ENCODE measurements around the gene PEMT. TPM values are rescaled to one million over a fixed set of nuclear protein-coding genes. Genes with fewer than 3 reads are reported as not detected.

PEMT gene
- total RNA-seq, 1 donor from 2014 or later: 24.0 TPM

DNA sequence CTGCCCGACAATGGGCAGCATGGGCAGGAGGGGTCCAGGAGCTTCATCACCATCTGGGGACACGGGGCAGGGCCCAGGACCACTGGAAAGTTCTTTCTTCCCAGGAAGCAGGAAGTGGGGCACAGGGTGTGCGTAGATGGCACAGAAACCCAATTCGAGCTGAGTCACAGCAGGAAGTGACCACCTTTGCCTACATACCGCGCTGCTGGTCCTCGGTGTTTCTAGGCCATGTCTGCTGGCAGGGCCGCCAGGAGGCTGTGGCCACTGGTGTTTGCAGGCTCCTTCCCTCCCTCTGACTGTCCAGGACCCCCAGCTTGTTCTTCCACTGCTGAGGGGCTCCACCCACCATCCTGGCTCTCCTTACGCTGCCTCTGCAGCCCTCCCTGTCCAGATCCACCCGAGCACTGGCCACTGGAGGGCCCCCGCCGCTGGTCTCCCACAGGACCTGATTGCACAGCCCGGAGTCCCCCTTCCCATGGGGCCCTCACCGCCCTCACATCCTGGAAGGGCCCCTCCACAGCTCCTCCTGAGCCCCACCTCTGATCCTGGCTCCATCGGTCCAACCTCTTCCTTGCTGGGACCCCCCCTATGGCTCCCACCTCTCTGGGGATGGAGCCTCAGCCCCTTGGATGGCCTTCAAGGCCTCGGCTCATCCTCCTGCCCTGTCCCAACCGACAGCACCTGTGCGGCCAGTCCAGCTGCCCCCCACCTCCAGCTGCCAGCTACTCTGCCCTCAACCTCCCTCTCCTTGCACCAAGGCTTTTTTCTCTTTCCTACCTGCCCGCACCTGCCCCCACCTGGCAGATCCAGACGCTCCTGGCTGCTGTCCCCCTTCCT is 80.8 kb downstream of the PEMT start:
- H3K36me3 Mint-ChIP-seq (ENCODE audit: unreplicated experiment): no peaks in the 10 kb centered on the region
- peaks cover 5% of the 10 kb centered on the region for H3K27me3 Mint-ChIP-seq (ENCODE audit: unreplicated experiment)
- no peak overlapping the region for H3K4me3 Mint-ChIP-seq (ENCODE audit: unreplicated experiment)
- peaks cover 3% of the 10 kb centered on the region for H3K9me3 Mint-ChIP-seq (ENCODE audit: unreplicated experiment)
- TF ChIP-seq, protein P1, sequence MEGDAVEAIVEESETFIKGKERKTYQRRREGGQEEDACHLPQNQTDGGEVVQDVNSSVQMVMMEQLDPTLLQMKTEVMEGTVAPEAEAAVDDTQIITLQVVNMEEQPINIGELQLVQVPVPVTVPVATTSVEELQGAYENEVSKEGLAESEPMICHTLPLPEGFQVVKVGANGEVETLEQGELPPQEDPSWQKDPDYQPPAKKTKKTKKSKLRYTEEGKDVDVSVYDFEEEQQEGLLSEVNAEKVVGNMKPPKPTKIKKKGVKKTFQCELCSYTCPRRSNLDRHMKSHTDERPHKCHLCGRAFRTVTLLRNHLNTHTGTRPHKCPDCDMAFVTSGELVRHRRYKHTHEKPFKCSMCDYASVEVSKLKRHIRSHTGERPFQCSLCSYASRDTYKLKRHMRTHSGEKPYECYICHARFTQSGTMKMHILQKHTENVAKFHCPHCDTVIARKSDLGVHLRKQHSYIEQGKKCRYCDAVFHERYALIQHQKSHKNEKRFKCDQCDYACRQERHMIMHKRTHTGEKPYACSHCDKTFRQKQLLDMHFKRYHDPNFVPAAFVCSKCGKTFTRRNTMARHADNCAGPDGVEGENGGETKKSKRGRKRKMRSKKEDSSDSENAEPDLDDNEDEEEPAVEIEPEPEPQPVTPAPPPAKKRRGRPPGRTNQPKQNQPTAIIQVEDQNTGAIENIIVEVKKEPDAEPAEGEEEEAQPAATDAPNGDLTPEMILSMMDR (IDR thresholded peaks at IDR 0.05; ENCODE audit: partially characterized antibody, unreplicated experiment): no peak
- peaks cover 7% of the 10 kb centered on the region for H3K4me1 Mint-ChIP-seq (ENCODE audit: low read depth, unreplicated experiment)
- H3K27ac Mint-ChIP-seq (ENCODE audit: unreplicated experiment): no peak overlapping the region
- no peak for DNase-seq

DNA sequence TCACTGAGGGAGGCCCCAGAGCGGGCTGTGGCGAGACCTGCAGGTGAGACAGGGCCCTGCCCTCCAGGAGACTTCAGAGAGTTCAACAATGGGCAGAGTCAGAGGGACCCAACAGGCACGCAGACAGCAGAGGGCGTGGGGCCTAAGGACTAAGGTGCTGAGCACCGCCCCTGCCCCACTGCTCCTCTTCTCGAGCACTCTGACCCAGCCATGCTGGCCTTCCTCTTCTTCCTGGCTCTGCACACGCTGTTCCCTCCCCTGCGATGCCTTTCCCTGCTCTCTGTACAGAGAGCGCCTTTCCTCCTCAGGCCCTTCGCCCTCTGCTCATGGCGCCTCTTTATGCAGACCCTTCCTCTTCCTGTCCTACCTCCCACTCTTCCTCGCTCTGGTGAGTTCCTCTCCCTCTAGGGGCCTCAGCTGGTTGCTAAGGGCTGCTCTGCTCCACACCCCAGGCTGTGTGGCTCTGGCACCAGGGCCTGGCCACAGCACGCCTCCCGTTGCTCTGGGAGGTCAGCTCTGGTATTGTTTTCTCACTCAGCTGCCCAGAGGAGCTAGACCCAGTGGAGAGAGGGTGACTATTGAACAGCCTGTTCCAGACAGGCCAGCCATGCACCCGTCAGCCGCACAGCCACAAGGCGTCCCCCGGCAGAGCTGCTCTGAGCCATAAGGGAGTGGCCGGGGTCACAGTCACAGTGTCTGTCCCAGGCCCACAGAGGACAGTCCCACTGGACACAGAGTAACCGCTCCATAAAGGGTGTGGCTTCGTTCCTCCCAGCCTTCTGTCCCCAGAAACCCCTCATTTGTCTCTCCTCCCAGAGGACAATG is 81.7 kb downstream of the PEMT start:
- Mint-ChIP-seq H3K9me3 (ENCODE audit: unreplicated experiment) (peaks cover 3% of the 10 kb centered on the region), H3K36me3 (ENCODE audit: unreplicated experiment) (no peaks in the 10 kb centered on the region), H3K4me1 (ENCODE audit: low read depth, unreplicated experiment) (peaks cover 3% of the 10 kb centered on the region), H3K4me3 (ENCODE audit: unreplicated experiment) (no peak overlapping the region), H3K27me3 (ENCODE audit: unreplicated experiment) (peaks cover 5% of the 10 kb centered on the region), H3K27ac (ENCODE audit: unreplicated experiment) (peak overlapping the region; percentile 43)
- TF ChIP-seq, protein P1 (IDR thresholded peaks at IDR 0.05; ENCODE audit: partially characterized antibody, unreplicated experiment): no peak
- DNase-seq: no peak

DNA sequence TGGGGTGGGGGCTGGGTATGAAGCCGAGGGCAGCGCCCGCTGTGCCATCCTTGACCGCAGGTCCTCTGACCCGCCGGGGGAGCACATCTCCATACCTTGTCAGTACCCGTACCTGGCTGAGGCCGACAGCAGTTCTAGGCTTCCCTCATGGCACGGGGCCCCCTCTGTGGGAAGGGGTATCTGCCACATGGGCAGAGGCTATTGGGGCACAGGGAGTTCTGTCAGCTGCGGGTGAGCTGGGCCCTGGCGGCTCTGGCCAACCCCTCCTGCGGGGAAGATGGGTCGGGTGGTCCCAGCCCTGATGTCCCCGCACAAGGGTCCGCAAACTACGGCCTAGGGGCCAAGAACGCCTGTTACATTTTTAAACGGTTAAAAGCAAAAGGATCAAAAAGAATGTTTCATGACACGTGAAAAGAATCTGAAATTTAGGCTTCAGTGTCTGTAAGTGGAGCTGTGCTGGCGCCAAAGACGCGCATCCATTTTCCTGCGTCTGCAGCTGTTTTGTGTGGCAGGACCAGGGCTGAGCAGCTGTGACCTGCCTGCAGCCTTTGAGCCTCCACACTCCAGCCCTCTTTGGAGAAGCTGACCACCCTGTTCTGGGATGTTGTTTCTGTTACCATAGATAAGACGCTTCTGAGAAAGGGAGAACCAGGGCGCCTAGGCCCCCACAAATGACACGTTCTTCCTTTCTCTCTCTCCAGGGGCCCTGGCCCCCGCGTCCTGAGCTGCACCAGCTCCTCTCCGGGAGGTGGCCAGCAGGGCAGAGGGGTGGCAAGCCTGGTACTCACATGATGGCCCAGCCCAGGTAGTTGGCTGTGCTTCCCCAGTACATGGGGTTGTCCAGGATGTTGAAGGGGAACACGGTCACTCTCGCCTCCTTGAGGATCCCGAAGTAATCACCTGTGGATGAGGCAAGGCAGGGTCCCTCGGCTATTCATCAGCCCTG is 82.6 kb downstream of the PEMT start:
- TF ChIP-seq, protein P1 (IDR thresholded peaks at IDR 0.05; ENCODE audit: partially characterized antibody, unreplicated experiment): no peak
- no peak for DNase-seq

DNA sequence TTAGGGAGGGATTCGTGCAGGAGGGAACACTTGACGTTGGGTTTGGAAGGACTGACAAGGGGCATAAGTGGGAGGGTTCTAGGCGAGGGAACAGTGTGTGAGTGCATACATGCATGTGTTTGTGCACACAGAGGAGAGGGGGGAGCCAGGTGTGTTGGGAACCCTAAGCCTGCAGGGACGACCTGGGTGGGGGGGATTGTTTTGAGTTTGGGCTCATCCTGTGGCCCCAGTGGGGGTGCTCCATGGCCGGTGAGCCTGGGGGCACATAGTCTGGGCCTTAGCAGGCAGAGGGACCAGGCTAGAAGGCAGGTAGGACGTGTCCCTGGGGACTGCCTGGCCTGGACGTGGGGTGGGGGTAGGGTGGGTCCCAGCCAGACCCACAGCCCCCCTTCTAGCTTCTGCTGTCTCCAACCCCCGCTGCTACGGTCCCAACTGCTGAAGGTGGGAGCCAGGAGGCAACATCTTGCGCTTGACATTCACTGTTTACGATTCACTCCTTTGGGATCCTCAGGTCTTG is 83.4 kb downstream of the PEMT start:
- H3K27me3 Mint-ChIP-seq (ENCODE audit: unreplicated experiment): peaks cover 7% of the 10 kb centered on the region
- no peaks in the 10 kb centered on the region for H3K36me3 Mint-ChIP-seq (ENCODE audit: unreplicated experiment)
- H3K4me1 Mint-ChIP-seq (ENCODE audit: low read depth, unreplicated experiment): peaks cover 5% of the 10 kb centered on the region
- H3K27ac Mint-ChIP-seq (ENCODE audit: unreplicated experiment): no peak overlapping the region
- DNase-seq: no peak
- H3K4me3 Mint-ChIP-seq (ENCODE audit: unreplicated experiment): no peak overlapping the region
- H3K9me3 Mint-ChIP-seq (ENCODE audit: unreplicated experiment): no peaks in the 10 kb centered on the region
- TF ChIP-seq, protein P1 (IDR thresholded peaks at IDR 0.05; ENCODE audit: partially characterized antibody, unreplicated experiment): no peak

More for the DNA sequence above, 82.6 kb downstream of the PEMT start:
- Mint-ChIP-seq H3K36me3 (ENCODE audit: unreplicated experiment) (no peaks in the 10 kb centered on the region), H3K4me1 (ENCODE audit: low read depth, unreplicated experiment) (peaks cover 3% of the 10 kb centered on the region), H3K4me3 (ENCODE audit: unreplicated experiment) (no peak overlapping the region), H3K27me3 (ENCODE audit: unreplicated experiment) (peaks cover 4% of the 10 kb centered on the region), H3K9me3 (ENCODE audit: unreplicated experiment) (peaks cover 2% of the 10 kb centered on the region), H3K27ac (ENCODE audit: unreplicated experiment) (no peak overlapping the region)

All from glutamatergic neuron (in vitro differentiated cells).